ENCODE measurements around the gene TESPA1. TPM values are rescaled to one million over a fixed set of nuclear protein-coding genes. Genes with fewer than 3 reads are reported as not detected.

TESPA1 gene
- total RNA-seq, 4 donors from 2014 or later, result 0.80 to 3.1 TPM; not detected in 2

- Histone ChIP-seq H3K27ac (no peak overlapping the region), H3K36me3 (no peaks in the 10 kb centered on the region), H3K27me3 (no peaks in the 10 kb centered on the region), H3K9me3 (no peaks in the 10 kb centered on the region), H3K4me3 (no peak overlapping the region), H3K4me1 (no peaks in the 10 kb centered on the region)
- DNase-seq (ENCODE audit: low spot score in 2 of 2), result no peak
- WGBS, result 77% methylated on average over 5 of the region's 5 CpGs
- no peak for TF ChIP-seq CTCF (IDR thresholded peaks at IDR 0.05)
- TF ChIP-seq POLR2A (IDR thresholded peaks at IDR 0.05), result no peak
- TF ChIP-seq EP300 (IDR thresholded peaks at IDR 0.05), result no peak
- no peak for TF ChIP-seq POLR2AphosphoS5 (IDR thresholded peaks at IDR 0.05)
These were observed 28.2 kb downstream of the TESPA1 start for GRCh38 chr12:54956322-54956721.

- no peak overlapping the region for H3K27ac ChIP-seq
- no peaks in the 10 kb centered on the region for H3K27me3 ChIP-seq
- no peak for TF ChIP-seq POLR2AphosphoS5 (IDR thresholded peaks at IDR 0.05)
- no peak for TF ChIP-seq POLR2A (IDR thresholded peaks at IDR 0.05)
- TF ChIP-seq EP300 (IDR thresholded peaks at IDR 0.05), result no peak
- no peaks in the 10 kb centered on the region for H3K4me1 ChIP-seq
- no peaks in the 10 kb centered on the region for H3K9me3 ChIP-seq
- H3K4me3 ChIP-seq, result no peak overlapping the region
- no peak for DNase-seq (ENCODE audit: low spot score in 2 of 2)
- WGBS, result 56% methylated on average over 3 of the region's 3 CpGs
- no peaks in the 10 kb centered on the region for H3K36me3 ChIP-seq
These were observed 29.8 kb downstream of the TESPA1 start for GRCh38 chr12:54954801-54955200.

- H3K4me1 ChIP-seq, result no peaks in the 10 kb centered on the region
- TF ChIP-seq POLR2A (IDR thresholded peaks at IDR 0.05) (no peak), EP300 (IDR thresholded peaks at IDR 0.05) (no peak), CTCF (IDR thresholded peaks at IDR 0.05) (no peak), POLR2AphosphoS5 (IDR thresholded peaks at IDR 0.05) (no peak)
These were observed 30.3 kb downstream of the TESPA1 start for GRCh38 chr12:54954228-54954627.

GRCh38 chr12:54950071-54950727 lies 34.4 kb downstream of the TESPA1 start:
- TF ChIP-seq POLR2AphosphoS5 (IDR thresholded peaks at IDR 0.05), result no peak
- TF ChIP-seq EP300 (IDR thresholded peaks at IDR 0.05), result no peak
- TF ChIP-seq POLR2A (IDR thresholded peaks at IDR 0.05), result no peak
- no peak for TF ChIP-seq CTCF (IDR thresholded peaks at IDR 0.05)
- H3K4me1 ChIP-seq, result no peaks in the 10 kb centered on the region
- H3K27ac ChIP-seq, result no peak overlapping the region
- H3K27me3 ChIP-seq, result no peaks in the 10 kb centered on the region
- WGBS, result 90% methylated on average over 1 of the region's 1 CpG
- H3K4me3 ChIP-seq, result no peak overlapping the region
- no peaks in the 10 kb centered on the region for H3K9me3 ChIP-seq
- no peak for DNase-seq (ENCODE audit: low spot score in 2 of 2)
- H3K36me3 ChIP-seq, result no peaks in the 10 kb centered on the region

More at GRCh38 chr12:54954228-54954627, 30.3 kb downstream of the TESPA1 start:
- Histone ChIP-seq H3K27me3 (no peaks in the 10 kb centered on the region), H3K36me3 (no peaks in the 10 kb centered on the region), H3K9me3 (no peaks in the 10 kb centered on the region), H3K27ac (no peak overlapping the region), H3K4me3 (no peak overlapping the region)
- no peak for DNase-seq (ENCODE audit: low spot score in 2 of 2)

- Histone ChIP-seq H3K4me1 (no peaks in the 10 kb centered on the region), H3K4me3 (no peak overlapping the region), H3K27ac (no peak overlapping the region), H3K9me3 (no peaks in the 10 kb centered on the region), H3K36me3 (no peaks in the 10 kb centered on the region), H3K27me3 (no peaks in the 10 kb centered on the region)
- no peak for DNase-seq (ENCODE audit: low spot score in 2 of 2)
- TF ChIP-seq CTCF (IDR thresholded peaks at IDR 0.05) (no peak), POLR2AphosphoS5 (IDR thresholded peaks at IDR 0.05) (no peak), POLR2A (IDR thresholded peaks at IDR 0.05) (no peak), EP300 (IDR thresholded peaks at IDR 0.05) (no peak)
- WGBS, result 46% methylated on average over 2 of the region's 2 CpGs
These were observed 35.4 kb downstream of the TESPA1 start for GRCh38 chr12:54949073-54949711.

Measured in suprapubic skin (tissue), 4 donors.